Stimulated activated CD4-positive, alpha-beta T cell treated with anti-CD3 and anti-CD28 coated beads, Interleukin-2, amount 100 ng/mL, for 48 hours (primary cell): ENCODE results near the gene RETREG1.
"Not testable (repeated sequence)": the region's sequence is repeated elsewhere in the genome, so short reads cannot be mapped to it uniquely, and the experiment has no call there.

ENCODE experiments used
- DNase-seq, 2 donors: peaks; one replicate each; pipeline ENCODE4 v3.0.0-alpha.2; 2020

RETREG1 gene

DNA sequence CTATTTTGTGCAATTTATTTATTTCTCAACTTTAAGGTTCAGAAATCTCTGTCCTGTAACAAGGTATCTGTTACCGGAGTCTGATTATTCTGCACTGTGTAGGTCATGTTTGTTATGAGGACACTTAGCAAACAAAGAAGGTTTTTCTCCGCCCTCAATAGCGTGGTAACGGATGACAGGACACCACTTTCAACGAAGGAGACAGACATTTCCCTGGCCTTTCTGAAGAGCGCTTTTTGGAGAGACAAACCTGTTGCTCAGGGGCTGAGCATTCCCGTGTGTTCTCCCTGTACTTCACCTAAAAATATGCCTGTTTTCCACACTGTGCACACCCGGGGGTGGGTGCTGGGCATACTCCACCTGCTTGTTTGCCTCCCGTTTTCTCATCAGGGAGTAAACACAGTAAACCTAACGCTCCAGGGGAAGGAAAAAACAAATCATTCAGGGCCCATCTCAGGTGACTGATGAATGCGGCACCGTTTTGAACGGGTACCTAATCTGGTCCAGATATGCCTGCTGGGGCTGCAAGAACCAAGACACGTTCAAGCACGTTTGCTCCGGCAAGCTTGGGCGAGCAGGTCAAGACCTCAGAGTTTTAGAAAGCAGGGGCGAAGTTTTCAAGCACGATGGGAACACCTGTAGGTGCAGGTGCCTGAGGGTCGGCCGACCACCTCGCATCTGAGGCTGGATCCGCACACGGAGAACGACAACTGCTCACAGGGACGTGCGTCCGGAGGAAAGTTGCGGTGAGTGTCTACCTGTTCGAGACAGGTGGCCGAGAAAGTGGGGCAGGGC lies 859 bp downstream of the RETREG1 start:
- no peak for DNase-seq

DNA sequence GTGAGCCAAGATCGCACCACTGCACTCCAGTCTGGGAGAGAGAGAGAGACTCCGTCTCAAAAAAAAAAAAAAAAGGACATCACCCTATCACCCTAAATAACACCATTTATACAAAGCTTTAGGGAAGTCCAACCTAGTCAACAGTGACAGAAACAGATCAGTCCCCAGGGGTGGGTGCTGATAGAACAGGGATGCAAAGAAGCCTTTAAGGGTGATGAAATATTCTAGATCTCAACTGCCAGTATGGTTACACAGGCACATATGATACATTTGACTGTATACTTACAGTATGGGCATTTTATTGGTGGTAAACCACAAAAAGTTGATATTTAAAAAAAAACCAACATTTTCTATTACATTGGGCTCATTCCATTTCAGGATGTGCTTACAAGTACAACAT lies 4.8 kb downstream of the RETREG1 start:
- DNase-seq, result no peak

DNA sequence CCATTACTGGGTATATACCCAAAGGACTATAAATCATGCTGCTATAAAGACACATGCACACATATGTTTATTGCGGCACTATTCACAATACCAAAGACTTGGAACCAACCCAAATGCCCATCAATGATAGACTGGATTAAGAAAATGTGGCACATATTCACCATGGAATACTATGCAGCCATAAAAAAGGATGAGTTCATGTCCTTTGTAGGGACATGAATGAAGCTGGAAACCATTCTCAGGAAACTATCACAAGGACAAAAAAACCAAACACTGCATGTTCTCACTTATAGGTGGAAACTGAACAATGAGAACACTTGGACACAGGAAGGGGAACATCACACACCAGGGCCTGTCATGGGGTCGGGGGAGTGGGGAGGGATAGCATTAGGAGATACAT lies 5.9 kb downstream of the RETREG1 start:
- DNase-seq, result not testable (repeated sequence)

DNA sequence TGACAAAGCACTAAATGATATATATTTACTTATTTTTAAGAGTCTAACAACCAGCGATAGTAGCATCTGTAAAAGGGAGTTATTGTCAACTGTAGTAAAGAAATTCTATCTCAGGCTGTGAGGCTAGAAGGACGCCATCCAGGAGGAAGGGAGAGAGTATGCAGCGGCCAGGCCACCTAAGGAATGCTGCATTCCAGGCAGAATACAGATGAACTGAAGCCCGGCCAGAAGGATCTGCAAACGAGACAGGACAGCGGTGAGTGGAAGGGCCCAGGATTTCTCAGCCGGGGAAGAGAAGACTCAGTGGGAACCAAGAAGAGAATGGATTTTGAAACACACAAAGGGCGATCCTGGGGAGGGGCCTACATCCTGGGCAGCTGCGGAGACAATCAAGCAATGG lies 7.4 kb downstream of the RETREG1 start:
- DNase-seq, result no peak

DNA sequence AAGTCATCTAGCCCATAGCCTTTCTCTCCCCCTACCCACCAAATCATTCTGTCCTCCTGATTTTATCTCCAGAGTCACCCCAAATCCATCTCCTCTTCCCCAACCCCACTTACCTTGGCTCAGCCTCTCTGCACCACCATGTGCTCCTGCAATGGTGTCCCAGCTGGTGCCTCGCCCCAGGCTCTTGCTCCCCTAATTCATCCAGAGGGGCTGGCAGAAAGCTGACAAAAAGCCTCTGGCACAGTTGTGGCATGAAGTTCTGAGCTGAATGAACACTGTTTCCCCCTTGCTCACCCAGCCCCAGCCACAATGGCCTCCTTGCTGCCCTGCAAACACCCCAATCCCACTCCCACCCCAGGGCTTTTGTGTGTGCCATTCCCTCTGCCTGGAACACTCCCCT lies 10.2 kb downstream of the RETREG1 start:
- DNase-seq, result no peak

DNA sequence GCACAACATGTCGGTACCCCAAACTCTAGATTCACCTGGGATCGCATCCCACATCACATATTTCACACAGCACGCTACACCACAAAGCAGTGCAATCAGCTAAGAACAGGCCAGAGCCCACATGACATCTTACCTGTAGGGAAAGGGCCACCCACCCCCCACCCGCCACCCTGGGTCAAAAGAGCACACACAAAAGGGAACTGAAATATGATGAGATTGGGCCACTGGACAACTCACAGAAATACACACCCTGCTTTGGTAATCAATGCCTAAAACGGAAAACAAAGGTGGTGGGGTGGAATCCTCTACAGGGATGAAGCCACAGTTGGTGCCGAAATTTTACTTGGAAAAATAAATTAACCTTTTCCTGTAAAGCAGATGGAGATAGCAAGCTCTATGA lies 13.1 kb downstream of the RETREG1 start:
- DNase-seq, result no peak

DNA sequence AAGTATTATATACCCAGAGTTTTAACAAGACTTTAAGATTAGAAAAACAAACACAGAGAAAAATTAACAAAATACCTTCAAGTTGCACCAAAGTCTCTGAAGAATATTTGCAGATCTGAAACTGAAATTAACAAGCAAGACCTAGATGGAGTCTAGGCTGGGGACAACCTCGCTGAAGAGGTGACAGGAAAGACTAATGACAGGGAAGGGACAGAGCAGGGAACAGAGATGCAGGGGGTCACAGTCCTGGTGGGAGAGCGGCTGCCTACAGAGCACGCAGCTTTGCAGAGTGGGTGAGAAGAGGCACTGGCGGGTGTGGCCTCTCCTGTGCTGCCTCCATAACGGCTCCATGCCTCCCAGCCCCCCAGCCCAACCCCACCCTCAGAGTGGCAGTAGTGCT lies 13.5 kb downstream of the RETREG1 start:
- no peak for DNase-seq

DNA sequence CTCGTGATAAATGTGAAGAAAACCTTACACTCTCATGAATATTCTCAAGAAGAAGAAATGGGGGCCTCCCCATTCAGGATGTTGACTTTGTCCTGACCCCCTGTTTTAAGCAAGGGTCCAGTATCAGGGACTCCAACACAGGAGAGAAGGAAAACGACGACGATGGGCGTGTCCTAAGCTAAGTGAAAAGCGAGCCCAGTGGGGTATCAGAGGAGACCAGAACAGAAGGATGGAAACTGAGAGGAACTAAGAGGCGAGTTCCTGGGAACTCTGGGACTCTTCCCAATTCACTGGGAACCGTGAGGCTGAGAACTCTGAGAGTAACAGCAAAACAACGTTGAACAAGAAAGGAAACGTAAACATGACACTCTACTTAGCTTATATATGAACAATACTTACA lies 14.6 kb downstream of the RETREG1 start:
- no peak for DNase-seq

DNA sequence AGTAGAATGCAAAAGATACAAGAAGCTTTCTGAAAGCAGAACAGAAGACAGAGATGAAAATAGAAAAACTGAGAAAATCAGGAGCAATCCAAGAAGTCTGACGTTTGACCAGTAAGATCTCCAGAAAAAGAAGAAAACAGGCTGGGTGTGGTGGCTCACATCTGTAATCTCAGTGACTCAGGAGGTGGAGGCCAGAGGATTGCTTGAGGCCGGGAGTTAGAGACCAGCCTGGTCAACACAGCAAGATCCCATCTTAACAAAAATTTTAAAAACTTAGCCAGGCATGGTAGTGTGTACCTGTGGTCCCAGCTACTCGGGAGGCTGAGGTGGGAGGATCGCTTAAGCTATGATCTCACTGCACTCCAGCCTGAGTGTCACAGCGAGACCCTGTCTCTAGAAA lies 15.9 kb downstream of the RETREG1 start:
- no peak for DNase-seq

DNA sequence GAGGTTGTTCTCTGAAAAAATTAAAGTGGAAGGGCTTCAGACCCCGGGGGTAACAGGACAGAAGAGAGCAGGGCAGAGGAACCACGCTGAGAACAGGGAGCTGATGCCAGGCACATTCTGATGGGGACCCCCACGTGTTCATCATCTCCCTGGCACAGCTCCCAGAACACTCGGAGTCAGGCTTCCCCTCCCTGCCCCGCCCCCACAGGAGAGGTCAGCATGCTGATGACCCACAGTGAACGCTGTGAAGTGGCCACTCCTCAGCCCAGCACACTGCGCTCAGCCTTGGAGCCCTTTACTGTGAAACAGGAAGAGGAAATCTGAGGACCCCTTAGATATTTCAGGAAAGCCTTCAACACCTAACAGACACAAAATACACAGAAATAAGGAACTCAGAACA lies 16.4 kb downstream of the RETREG1 start:
- no peak for DNase-seq

DNA sequence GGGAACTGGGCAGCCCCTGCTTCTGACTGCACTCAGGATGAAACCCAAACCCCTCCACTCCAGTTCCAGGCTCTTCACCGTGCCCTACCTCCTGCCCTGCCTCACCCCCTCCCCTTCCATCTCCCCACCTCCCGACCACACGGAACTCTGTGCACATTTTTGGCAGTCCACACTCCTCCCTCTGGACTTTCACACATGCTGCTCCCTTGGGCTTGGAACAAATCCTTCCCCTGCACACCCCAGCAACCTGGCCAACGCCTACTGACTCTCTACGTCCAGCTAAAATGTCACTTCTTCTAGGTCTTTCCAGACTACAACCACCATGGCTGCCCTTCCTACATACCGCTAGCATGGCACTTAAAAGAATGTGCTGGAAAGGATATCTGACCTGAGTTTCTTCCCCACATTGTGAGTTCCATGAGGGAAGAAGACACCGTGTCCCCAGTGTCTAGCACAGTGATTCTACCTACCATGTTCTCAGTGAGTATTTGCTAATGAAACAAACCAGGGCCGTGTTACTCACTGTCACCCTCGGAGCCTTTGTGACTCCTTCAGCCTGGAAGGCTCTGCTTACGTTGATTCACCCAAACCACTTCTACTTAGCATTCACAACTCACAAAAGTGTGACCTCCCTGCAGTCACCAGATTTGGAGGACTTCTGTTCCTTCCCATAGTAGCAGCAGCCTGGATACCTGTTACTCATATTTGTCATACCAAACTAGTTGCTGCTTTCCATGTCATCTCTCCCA lies 18.7 kb downstream of the RETREG1 start:
- DNase-seq, result no peak

DNA sequence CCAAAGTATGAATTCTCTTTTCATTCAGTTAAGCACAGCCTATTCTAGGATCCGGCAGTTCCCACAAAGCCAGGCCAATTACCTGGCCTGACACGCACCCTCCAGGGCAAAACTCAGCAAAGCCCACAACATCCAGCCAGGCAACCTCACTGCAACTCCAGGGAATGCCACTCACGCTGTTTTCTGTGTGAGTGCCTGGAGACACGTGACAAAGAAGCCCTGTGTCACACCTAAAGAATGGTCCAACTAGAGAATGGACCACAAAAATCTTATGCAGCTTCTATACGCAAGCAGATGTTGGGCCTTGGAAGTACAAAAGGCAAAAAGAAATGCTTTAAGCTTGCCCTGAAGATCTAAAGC lies 20.2 kb downstream of the RETREG1 start:
- DNase-seq, result no peak

DNA sequence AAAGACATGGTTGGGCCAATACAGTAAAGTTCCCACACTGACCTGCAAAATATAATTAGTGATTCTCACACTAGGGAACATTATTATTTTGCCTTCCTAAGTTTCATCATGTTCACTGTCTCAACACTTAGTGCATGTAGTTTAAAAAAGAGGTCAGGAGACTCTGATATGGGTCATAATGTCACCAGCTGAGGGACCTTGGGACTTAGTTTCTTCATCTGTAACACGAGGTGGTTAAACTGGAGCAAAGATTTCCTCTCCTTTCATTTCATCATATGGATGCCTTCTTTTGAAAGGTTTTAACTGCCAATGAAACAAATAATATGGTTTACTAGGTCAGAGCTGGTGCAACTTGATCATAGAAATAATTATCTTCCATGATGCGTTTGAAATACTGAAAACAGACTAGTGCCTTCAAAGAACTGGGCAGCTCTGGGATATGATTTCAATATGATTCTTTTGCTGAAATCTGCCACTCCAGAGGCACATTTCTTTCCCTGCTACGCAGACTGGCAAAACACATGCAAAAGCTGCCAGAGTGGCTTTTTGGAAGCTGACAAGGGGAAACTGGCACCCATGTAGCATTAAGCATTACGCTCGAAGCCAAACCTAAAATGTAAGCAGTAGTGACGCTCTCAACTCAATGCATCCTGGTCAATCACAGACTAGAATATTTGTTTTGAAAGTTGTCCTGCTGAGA lies 20.8 kb downstream of the RETREG1 start:
- DNase-seq, result no peak

DNA sequence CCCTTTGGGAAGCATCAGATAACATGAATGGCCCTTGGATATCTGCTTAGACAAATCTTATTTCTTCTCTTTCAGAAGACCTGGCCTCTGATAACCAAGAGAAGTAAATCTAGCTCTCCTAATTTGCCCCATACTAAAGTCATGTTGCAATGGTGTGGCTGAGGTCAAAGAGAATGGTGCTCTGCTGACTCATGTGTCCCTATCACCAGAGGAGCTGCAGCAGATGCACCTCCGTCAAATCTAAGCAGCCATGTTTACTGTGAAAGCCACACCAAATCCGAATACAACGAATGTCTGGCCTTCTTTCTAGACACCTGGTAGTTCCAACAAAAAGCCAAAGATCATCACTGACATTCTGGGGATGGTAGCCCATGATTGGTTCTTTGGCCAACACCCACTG lies 23.2 kb downstream of the RETREG1 start:
- no peak for DNase-seq

DNA sequence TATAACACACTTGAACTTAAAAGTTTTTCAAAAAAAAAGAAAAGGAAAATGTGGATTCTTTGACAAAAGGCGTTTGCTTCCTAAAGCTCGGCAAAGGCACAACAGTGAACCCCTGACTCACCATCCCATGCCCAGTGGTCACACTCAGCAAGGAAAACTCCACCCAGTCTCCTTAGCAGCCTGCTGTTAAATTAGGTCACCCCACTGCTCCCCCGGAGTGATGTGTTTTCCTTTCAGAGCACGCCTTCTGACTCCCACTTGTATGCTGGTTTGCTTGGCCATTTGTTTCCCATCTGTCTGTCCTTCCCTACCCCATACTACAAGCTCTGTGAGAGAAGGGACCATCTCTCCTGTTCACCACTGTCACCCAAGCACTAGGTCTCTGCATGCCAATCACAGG lies 23.8 kb downstream of the RETREG1 start:
- DNase-seq, result no peak

DNA sequence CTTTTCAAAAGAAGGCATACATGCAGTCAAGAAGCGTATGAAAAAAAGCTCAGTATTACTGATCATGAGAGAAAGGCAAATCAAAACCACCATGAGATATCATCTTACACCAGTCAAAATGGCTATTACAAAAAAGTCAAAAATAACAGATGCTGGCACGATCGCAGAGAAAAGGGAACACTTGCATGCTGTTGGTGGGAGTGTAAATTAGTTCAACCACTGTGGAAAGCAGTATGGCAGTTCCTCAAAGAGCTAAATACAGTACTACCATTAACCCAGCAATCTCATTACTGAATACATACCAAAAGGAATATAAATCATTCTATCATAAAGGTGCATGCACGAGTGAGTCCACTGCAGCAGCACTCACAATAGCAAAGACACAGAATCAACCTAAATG lies 24.5 kb downstream of the RETREG1 start:
- DNase-seq, result no peak

DNA sequence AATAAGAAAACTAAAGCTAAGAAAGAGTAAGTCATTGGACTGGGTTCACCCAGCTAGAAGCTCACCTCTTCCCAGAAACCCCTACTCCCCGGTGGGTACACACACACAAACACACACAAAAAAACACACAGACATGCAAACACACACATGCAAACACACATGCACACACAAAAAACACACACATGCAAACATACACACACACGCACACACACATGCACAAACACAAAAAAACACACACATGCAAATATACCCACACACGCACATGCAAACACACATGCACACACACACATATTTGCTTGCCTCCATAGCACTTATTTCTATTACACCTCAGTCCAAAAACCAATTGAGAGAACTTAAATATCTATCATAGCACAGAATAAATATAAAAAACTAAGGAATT lies 26.1 kb downstream of the RETREG1 start:
- no peak for DNase-seq

DNA sequence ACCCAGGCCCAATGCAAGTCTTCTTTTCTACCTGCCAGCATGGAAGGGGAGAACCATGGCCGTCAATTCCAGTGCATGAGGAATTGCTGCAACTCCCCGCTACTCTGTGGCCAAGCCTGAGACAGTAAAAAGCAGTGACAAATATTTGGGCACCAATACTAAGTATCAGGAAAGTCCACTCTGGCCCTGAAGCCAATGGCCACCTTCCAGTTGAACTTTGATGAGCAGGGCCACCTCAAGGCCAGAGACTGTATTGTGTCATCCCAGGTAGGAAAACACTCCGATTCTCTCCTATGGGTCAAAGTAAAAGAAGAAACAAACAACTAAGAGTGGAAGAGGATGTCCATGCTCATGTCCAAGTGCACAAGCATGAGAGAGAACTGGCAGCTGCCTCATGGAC lies 27.1 kb downstream of the RETREG1 start:
- DNase-seq, result no peak

DNA sequence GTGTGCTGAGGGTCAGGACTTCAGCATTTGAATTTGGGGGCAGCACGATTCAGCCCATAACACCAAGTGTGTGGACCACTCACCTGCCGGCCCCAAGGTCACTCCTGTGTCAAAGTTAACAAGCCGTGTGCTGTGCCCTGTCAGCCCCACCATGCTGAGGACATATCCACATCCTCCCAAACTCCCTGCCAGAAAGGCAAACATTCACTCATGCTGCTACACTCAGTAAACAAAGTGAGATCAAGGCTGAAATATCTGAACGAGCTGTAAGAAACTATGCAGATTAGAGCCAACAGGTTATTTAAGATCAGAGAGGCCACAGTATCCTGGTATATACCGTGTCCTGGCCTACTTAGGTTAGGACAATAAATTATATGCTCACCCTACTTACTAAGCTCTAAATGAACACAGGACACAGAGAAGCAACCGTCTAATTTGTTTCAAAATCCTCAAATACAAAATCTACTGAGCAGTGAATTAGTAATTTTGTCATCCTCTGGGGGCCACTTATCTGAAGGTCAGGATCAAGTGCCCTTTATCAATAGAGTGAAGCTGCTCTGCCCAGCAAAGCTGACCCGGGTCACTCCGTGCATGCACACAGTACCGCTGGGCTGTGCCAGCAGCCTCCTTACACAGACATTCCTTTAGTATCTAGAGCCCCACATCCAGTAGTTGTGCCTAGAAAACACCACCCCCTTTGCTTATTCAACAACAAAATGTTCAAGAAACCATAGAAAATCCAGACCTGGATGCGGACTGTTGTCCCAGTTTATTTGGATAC lies 28.2 kb downstream of the RETREG1 start:
- no peak for DNase-seq

DNA sequence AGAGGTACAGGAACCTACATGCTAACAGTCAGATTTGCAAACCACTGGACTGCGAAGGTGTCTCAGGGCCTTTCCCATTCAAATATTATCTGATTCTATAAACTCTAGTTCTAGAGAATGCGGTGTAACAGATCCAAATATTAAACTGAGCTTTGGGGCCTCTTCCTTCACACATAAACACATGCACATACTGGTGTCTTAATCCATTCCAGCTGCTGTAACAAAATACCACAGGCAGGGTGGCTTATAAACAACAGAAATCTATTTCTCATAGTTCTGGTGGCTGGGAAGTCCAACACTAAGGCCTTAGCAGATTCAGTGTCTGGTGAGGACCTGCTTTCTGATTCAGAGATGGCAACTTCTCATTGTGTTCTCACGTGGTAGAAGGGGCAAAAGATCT lies 30.2 kb downstream of the RETREG1 start:
- DNase-seq, result no peak

DNA sequence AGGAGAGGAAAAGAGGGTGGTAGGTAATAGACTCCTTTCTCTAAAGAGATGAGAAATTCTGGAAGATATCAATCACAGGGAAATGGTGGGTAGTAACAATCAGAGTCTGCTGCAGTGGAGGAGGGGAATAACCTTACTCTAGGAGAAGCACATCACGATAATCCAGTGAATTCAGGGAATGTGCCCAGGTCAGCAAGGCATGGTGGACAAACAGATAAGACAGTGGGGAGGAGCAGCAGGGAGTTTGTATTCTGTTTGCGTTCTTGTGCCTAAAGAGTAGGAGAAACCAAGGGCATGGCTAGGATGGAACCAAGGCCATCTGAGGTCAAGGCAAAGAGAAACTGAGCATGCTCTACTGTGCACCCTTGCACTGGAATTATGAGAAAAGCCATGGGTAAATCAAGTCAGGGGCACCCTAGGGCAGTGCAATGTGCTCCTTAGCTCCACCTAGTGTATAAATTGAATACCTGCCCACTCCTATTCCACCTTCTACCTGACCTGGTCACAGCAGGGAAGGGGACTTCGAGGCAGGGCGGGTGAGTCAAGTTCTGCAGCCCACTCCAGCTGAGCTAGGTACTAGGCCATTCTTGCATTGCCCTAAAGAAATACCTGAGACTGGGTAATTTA lies 31.6 kb downstream of the RETREG1 start:
- no peak for DNase-seq

DNA sequence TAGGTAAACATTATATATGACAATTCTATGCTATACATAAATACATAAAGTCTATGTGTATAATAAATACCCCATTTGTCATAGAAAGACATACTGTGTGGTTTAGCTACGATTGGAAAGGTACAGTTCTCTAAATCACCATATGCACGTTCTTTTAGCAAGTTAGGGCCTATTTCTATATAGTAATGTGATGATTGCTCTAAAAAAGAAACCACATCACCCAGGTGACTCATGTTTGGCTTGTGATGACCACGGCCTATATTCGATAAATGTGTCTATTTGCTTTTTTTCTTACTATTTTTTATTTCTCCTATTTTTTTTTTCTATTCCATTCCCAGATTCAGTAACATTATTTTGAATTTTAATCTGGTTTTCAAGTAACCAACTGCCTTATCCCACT lies 34.7 kb downstream of the RETREG1 start:
- no peak for DNase-seq

DNA sequence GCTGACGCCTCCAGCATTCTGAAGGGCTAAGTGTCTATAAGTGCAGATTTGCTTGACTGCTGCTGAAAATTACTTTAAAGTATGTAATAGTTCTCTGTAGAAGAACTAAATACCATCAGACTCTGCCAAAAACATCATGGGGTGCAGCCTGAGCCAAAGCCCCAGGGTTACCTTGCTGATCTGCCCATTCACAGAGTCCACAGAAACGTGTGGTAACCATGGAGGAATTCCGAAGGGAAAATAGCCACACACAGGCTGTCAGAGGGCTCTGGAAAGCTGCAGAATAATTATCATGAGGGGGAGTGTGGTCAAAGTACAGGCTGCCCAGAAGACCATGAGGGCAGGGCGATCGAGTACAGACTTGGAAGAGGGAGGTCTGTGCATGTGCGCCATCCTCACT lies 36.4 kb downstream of the RETREG1 start:
- DNase-seq, result no peak
